CD4-positive, alpha-beta T cell treated with Interleukin-6 for 4 hours (primary cell): ENCODE results near the gene GRK5.

Source experiments
- DNase-seq: peaks from one replicate; pipeline ENCODE4 v3.0.0-alpha.2; 2020; ENCODE audit warnings: mixed read lengths

GRK5 gene

GRCh38 chr10:119367841-119368549 is 160.6 kb downstream of the GRK5 start:
- DNase-seq = no peak

- no peak for DNase-seq
Observed at GRCh38 chr10:119368581-119368980, 161.2 kb downstream of the GRK5 start.

- no peak for DNase-seq
Observed at GRCh38 chr10:119368991-119369869, 161.9 kb downstream of the GRK5 start.

DNA sequence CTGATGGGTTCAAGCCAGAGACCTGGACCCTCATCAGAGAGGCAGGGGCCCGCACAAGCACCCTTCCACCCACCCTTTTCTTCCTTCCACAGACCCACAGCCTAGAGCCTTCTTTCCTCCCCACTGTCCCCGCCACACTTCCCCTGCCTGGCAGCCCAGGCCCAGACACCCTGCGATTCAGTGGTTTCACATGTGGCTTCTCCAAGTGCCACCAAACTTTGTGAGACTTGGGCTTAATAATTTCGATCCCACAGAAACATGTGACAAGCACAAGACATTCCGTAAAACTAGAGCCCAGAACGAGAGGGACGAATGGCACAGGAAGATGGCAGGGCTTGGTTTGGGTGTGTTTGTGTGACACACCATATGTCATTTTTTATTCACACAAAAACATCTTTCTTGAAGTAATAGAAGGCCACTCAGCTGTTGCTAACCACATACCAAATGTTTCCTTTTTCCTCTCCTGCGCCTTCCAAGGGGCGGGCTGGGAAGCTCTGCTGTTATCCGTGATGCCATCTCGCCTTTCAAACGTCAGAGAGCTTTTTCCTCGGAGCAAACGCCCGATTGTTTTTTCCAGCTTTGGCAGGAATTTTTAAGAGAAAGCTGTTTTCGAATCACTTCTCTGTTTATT is 162.9 kb downstream of the GRK5 start:
- no peak for DNase-seq

GRCh38 chr10:119370972-119371703 is 163.8 kb downstream of the GRK5 start:
- no peak for DNase-seq

DNA sequence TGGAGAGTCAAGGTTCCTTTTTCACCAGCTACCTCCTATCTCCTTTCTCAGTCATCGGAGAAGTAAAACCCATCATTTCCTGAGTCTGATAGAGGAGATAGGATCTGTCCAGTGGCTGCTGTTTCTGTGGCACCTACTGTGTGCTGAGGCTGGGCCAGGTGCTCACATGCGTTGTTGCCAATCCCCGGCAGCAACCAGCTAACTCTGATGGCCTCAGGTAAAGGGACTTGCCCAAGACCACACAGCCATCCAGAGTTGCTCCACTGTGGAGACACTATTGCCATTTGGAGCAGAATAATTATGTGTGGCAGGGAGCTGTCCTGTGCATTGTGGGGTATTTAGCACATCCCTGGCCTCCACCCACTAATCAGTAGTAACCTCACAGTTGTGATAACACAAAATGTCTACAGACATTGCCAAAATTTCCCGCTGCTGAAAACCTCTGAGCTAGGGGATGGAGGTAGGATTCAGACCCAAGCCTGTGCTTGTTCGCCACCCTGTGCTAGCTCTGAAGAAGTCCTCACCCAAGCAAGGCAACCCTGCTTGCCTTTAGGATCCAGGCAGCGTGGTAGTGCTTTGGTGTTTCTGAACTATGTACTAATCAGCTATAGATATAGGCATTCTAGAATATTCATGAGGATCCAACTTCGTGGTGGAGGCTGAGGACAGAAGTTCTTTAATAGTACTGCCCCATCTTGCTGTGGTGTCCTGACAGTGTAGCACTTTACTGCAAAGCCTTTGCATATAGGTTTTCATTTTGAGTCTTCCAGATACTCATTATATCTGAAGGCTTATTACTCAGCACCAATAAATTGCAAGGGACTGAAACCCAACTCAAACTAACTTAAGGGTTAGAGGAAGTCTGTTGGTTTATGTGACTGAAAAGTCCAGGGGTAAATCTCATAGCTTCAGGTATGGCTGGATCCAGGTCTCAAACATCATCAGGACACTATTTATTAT is 164.6 kb downstream of the GRK5 start:
- DNase-seq = no peak

GRCh38 chr10:119373294-119374102 is 166.1 kb downstream of the GRK5 start:
- no peak for DNase-seq

GRCh38 chr10:119374236-119374635 is 166.9 kb downstream of the GRK5 start:
- no peak for DNase-seq

- no peak for DNase-seq
Observed at GRCh38 chr10:119375574-119376272, 168.4 kb downstream of the GRK5 start.

- no peak for DNase-seq
Observed at GRCh38 chr10:119377451-119377957, 170.1 kb downstream of the GRK5 start.

DNA sequence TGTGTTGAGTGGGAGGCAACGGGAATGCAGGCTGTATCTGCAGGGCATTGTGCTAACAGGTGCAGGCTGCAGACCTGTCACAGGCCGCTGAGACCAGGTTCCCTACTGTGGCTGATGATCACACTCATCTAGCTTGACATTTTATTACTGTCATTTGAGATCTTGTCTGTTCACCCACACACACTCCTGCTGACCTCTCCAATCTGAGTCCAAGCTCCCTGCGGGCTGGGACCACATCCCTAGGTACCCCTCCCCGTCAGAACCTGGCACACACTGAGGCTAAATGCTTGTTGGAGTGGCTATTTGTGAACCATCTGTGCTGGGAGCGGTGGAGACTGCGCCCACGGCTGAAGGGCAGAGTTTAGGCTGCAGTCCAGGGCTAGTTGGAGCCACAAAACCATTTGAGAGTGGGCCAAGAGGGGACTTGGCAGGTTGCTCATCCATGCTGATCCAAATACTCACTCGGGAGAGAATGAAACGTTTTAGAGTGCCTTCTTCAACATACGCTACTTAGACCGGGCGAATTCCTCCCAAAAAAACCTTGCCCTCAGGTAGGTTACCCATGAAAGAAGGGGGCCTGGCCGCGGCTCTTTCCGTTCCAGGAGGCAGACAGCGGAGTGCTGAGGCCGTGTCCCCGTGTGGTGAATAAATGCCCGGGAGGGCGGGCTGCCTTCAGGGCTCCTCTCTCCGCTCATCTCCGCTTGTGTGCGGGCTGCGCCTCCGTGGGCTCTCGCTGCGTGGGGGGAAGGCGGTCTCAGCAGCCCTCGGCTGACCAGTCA is 170.8 kb downstream of the GRK5 start:
- DNase-seq = no peak

DNA sequence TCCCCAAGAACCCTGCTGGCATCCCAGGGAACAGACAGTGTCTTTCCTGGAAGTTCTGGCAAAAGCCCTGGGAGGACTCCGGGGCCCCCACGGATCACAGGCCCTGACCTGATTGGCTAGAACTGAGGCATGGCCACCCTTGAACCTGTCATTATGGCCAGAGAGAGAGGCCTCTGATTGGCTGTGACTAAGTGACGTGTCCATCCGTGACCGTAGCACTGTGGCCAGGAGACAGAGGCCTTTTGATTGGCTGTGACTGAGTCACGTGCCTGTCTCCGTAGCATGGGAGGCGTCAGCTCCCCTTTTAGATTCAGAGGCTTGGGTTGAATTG is 171.3 kb downstream of the GRK5 start:
- DNase-seq = no peak

DNA sequence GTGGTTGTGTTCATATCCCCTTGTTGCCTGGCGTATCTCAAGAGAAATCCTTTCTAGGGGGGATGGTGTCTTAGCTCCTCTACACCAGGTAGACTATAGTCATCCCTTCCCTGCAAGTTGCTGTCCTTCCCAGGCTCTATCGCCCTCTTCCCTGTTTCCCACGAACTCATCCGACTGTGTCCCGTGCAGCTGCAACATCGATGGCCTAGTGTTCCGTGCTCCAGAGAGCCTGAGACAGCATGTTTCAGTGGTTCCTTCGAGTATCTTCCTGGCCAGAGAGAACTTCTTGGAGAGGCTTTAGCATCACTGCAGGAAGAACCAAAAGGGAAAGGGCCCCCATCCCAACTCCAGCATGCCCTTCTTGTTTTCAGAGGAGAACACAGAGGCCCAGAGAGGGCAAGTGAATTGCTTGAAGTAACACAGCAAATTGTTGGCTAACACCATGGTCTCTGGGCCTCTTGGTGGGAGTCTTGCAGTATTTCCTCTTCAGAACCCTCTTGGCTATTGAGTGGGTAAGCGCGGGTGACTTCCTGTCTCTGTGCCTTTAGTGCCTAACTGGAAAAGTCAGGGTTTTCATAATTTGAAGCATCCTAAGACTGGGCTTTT is 172.2 kb downstream of the GRK5 start:
- DNase-seq = no peak

DNA sequence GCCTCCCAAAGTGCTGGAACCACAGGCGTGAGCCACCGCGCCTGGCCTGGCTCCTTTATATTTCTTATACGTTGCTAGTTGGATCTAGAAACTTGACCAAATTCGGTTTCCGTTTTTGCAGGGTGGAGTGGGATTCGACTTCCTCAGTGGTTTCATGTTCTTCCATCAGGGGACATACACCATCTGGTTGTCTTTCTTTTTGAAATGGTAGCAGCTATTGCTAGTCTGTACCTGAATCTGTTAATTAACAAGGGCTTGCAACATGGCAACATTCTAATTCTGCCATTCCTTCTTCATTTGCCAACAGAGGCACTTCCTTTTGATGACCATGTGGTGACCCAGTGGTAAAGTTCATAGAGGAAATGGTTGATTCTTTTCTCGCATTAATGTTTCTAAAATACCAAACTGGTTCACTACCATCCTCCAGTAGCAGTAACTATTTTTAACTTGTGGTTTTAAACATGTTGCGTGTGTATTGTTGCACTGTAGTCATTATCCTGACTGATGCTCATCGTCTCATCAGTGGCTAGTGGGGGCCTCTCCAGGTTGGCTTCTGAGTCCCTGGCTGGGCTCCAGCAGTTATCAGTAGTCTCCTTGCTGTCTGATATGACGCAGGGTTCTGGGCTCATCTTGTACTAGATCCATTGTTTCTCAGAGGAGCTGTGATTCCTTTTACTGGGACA is 175.9 kb downstream of the GRK5 start:
- peak; percentile 30 for DNase-seq

GRCh38 chr10:119384127-119384526 is 176.8 kb downstream of the GRK5 start:
- DNase-seq = no peak

DNA sequence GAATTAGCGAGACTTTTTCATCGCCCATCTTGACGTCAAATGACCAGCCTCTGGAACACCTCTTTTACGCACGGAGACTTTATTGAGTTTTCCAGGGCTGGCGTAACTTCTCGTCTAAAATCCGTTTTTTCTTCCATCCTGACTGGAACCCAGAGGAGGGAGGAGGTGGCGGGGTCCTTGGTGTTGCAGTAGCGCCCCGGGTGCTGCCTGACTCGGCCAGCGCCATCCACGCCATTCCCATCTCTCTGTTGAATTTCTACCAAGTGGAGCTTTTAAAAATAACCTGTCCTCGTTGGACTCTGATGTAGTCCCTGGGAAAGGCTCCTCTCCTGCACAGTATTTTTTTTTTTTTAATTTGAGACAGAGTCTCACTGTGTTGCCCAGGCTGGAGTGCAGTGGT is 179.3 kb downstream of the GRK5 start:
- no peak for DNase-seq

GRCh38 chr10:119388849-119389345 is 181.5 kb downstream of the GRK5 start:
- DNase-seq = no peak
